ENCODE data around the gene HFM1.

DNA sequence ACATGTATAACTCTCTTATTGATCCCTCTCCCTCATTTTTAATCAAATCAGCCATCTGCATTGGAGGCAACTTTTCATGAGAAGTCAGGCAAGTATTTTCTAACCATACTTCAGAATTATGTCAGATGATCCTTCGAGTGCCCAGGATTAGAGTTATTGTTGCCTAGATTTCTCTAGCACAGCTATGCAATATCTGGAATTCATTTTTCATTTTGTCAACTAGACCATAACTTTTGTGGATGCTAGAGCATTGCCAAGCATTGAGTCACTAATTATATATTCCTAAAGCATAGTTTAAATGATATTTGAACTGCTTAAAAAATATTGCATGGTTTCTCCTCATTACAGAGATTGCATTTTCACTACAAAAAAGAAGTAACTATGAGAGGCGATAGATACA lies 21.2 kb downstream of the HFM1 start:
- no peak for TF ChIP-seq EP300 (IDR thresholded peaks at IDR 0.05; ENCODE audit: borderline replicate concordance)
- TF ChIP-seq FOXM1 (IDR thresholded peaks at IDR 0.05; ENCODE audit: borderline replicate concordance, low read depth), result no peak
- TF ChIP-seq EGR1 (IDR thresholded peaks at IDR 0.05), result no peak
- TF ChIP-seq RAD21 (IDR thresholded peaks at IDR 0.05; ENCODE audit: low read depth), result no peak
- no peak for TF ChIP-seq YY1 (IDR thresholded peaks at IDR 0.05; ENCODE audit: low read depth)
- no peak for TF ChIP-seq TAF1 (IDR thresholded peaks at IDR 0.05; ENCODE audit: low read depth)
- no peak for TF ChIP-seq CEBPB (IDR thresholded peaks at IDR 0.05)
- TF ChIP-seq, protein P1, sequence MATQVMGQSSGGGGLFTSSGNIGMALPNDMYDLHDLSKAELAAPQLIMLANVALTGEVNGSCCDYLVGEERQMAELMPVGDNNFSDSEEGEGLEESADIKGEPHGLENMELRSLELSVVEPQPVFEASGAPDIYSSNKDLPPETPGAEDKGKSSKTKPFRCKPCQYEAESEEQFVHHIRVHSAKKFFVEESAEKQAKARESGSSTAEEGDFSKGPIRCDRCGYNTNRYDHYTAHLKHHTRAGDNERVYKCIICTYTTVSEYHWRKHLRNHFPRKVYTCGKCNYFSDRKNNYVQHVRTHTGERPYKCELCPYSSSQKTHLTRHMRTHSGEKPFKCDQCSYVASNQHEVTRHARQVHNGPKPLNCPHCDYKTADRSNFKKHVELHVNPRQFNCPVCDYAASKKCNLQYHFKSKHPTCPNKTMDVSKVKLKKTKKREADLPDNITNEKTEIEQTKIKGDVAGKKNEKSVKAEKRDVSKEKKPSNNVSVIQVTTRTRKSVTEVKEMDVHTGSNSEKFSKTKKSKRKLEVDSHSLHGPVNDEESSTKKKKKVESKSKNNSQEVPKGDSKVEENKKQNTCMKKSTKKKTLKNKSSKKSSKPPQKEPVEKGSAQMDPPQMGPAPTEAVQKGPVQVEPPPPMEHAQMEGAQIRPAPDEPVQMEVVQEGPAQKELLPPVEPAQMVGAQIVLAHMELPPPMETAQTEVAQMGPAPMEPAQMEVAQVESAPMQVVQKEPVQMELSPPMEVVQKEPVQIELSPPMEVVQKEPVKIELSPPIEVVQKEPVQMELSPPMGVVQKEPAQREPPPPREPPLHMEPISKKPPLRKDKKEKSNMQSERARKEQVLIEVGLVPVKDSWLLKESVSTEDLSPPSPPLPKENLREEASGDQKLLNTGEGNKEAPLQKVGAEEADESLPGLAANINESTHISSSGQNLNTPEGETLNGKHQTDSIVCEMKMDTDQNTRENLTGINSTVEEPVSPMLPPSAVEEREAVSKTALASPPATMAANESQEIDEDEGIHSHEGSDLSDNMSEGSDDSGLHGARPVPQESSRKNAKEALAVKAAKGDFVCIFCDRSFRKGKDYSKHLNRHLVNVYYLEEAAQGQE (IDR thresholded peaks at IDR 0.05; ENCODE audit: low read depth), result no peak
- no peak for TF ChIP-seq CREB1 (IDR thresholded peaks at IDR 0.05; ENCODE audit: low read depth)
- TF ChIP-seq, protein P2, sequence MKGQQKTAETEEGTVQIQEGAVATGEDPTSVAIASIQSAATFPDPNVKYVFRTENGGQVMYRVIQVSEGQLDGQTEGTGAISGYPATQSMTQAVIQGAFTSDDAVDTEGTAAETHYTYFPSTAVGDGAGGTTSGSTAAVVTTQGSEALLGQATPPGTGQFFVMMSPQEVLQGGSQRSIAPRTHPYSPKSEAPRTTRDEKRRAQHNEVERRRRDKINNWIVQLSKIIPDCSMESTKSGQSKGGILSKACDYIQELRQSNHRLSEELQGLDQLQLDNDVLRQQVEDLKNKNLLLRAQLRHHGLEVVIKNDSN (IDR thresholded peaks at IDR 0.05), result no peak
- TF ChIP-seq TEAD4 (IDR thresholded peaks at IDR 0.05), result no peak
